SKM-1 (cell line): Measurements from ENCODE around the gene LACTBL1.
"Not testable (repeated sequence)": the region's sequence is repeated elsewhere in the genome, so short reads cannot be mapped to it uniquely, and the experiment has no call there.

Experiments
- DNase-seq: peaks from one replicate; lab custom pipeline; 2025; ENCODE audit not compliant: unreplicated experiment; lab: John Stamatoyannopoulos, UW

LACTBL1 gene

GRCh38 chr1:22945171-22945570, 27.5 kb downstream of the LACTBL1 start:
- not testable (repeated sequence) for DNase-seq

- DNase-seq: no peak
Observed at GRCh38 chr1:22944346-22945055, 28.2 kb downstream of the LACTBL1 start.

GRCh38 chr1:22941257-22941656, 31.4 kb downstream of the LACTBL1 start:
- DNase-seq: no peak

GRCh38 chr1:22936681-22937080, 36.0 kb downstream of the LACTBL1 start:
- DNase-seq: no peak

- DNase-seq: no peak
Observed at GRCh38 chr1:22935433-22935832, 37.2 kb downstream of the LACTBL1 start.

GRCh38 chr1:22932803-22933470, 39.7 kb downstream of the LACTBL1 start:
- no peak for DNase-seq

- DNase-seq: peak; percentile 26
Observed at GRCh38 chr1:22930240-22930912, 42.3 kb downstream of the LACTBL1 start.

- DNase-seq: no peak
Observed at GRCh38 chr1:22925111-22925510, 47.6 kb downstream of the LACTBL1 start.

GRCh38 chr1:22922640-22923039, 50.0 kb downstream of the LACTBL1 start:
- no peak for DNase-seq

- DNase-seq: no peak
Observed at GRCh38 chr1:22921452-22922126, 51.1 kb downstream of the LACTBL1 start.

GRCh38 chr1:22920734-22921451, 51.8 kb downstream of the LACTBL1 start:
- no peak for DNase-seq

GRCh38 chr1:22920026-22920733, 52.5 kb downstream of the LACTBL1 start:
- DNase-seq: no peak

GRCh38 chr1:22919341-22920025, 53.2 kb downstream of the LACTBL1 start:
- DNase-seq: no peak

- DNase-seq: no peak
Observed at GRCh38 chr1:22918644-22919043, 54.0 kb downstream of the LACTBL1 start.

- no peak for DNase-seq
Observed at GRCh38 chr1:22917989-22918388, 54.7 kb downstream of the LACTBL1 start.

GRCh38 chr1:22916471-22916820, 56.2 kb downstream of the LACTBL1 start:
- DNase-seq: no peak

GRCh38 chr1:22915816-22916470, 56.7 kb downstream of the LACTBL1 start:
- DNase-seq: no peak

- no peak for DNase-seq
Observed at GRCh38 chr1:22915231-22915630, 57.4 kb downstream of the LACTBL1 start.

GRCh38 chr1:22914633-22915217, 57.9 kb downstream of the LACTBL1 start:
- no peak for DNase-seq
